ENCODE results near the gene COL21A1. TPM values are rescaled to one million over a fixed set of nuclear protein-coding genes. Genes with fewer than 3 reads are reported as not detected.
"Not testable (repeated sequence)": the region's sequence is repeated elsewhere in the genome, so short reads cannot be mapped to it uniquely, and the experiment has no call there.

The COL21A1 gene
- polyA plus RNA-seq, 1 donor, result 103 TPM

DNA sequence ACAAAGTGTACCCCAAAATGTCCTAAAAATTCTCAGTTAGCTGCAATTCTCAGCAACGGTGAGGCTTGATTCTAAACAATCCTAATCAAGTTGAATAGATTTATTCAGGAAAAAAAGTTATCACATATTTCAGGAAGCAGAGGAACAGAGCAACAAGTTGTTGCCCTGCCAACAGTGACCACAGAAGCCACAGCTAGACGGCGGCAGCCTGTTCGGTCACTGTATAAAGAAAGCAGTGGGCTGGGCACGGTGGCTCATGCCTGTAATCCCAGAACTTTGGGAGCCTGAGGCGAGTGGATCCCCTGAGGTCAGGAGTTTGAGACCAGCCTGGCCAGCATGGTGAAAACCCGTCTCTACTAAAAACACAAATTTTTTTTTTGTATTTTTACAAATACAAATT, 200.8 kb downstream of the COL21A1 start:
- no peak for DNase-seq

DNA sequence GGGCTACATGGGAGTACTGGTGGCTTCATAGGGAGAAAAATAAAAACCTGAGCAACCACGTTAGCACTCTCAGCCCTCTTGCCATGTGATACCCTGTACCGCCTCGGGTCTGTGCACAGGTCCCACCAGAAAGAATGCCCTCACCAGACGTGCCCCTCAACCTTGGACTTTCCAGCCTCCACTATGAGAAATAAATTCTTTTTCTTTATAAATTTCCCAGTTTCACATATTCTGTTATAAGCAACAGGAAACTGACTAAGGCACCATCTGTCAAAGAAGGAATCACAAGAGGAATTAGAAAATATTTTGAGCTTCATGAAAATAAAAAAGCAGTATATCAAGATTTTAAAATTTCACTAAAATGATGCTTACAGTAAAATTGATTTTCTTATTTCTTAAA, 203.6 kb downstream of the COL21A1 start:
- no peak for DNase-seq

- DNase-seq, result no peak
Measured at GRCh38 chr6:56043076-56043475, 204.3 kb downstream of the COL21A1 start.

DNA sequence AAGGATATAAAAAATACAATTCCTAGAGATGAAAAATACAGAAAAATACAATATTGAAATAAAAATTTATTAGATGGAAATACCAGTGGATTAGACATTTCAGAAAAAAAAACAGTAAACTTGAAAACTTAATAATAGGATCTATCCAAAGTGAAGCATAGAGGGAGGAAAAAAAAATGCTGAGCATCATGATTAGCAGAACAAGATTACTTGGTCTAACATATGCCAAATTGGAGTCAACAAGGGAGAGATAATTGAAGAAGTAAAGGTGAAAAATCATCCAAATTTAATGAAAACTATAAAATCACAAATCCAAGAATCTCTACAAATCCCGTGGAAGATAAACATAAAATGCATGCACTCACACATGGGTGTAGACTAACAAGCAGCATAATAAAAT, 205.8 kb downstream of the COL21A1 start:
- no peak for DNase-seq

DNA sequence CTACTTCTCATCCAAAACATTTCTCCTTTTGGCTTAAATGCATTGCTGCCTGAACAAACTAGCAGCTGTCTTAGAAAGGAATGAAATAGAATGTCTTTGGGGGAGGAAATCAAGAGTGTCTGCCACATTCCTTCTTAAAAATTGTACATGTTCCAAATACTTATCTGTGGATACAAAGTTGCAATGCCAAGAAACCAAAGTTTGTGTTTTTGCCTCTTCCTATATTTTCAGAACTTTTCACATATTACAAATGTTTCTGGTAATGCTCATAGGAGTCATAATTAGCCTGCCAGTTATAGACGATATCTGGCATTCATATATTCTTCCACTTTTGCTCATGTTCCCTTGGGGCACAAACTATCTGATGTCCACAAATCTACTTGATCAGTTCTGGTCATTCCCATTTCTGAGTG, 206.5 kb downstream of the COL21A1 start:
- no peak for DNase-seq

GRCh38 chr6:56040223-56040622, 207.2 kb downstream of the COL21A1 start:
- DNase-seq, result no peak

GRCh38 chr6:56038764-56039163, 208.6 kb downstream of the COL21A1 start:
- DNase-seq, result no peak

- no peak for DNase-seq
Measured at GRCh38 chr6:56037601-56038000, 209.8 kb downstream of the COL21A1 start.

- no peak for DNase-seq
Measured at GRCh38 chr6:56036916-56037600, 210.3 kb downstream of the COL21A1 start.

GRCh38 chr6:56033401-56033800, 214.0 kb downstream of the COL21A1 start:
- DNase-seq, result no peak

GRCh38 chr6:56032715-56033260, 214.6 kb downstream of the COL21A1 start:
- no peak for DNase-seq

GRCh38 chr6:56027865-56028264, 219.5 kb downstream of the COL21A1 start:
- no peak for DNase-seq

DNA sequence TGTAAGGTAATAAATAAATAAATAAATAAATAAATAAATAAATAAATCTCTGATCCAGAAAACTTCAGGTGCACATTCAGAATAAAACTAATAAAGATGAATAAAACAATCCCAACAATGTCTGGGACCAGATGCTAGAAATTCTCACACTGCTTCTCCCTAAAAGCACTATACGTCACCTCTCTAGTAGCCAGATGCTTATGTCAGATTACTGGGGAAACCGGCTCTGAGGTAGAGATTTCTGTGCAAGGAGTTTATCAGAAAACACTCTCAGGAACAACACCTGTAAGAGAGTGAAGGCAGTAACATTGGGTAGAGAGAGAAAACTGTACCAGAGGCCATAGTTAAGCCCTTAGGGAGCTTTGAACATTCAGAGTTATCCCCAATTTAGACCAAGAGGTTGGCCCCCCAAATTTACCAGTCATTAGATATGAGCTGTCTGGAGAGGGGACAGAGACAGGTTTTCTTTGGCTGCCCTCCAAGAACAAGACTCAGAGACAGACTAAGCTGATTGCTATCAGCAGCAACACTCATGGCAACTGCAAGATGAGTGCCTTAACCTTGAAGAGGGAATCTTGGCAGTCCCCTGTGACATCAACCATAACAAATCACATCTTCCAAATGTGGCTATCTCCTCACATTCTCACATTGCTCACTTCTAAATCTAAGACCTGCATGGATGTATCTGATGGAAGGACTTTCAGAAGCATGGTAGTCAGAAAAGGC, 220.8 kb downstream of the COL21A1 start:
- DNase-seq, result no peak

DNA sequence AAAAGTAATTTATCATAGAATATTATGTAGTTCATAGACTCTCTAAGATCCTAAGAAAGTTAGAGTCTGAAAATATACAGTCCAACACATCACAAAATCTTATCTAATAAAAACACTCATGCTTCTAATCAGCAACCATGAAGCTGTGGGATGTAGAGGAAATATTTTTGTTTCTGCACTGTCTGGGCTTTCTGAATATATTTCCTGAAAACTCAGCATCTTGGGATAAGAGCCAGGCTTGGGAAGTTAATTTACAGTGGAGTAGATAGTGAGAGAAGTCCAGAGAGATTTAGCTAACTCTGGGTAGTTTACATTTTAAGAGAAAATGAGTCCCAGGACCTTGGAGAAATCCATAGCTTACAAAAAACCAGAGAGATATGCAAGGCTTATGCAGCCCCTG, 221.6 kb downstream of the COL21A1 start:
- no peak for DNase-seq

- no peak for DNase-seq
Measured at GRCh38 chr6:56024931-56025330, 222.4 kb downstream of the COL21A1 start.

- DNase-seq, result no peak
Measured at GRCh38 chr6:56023829-56024228, 223.6 kb downstream of the COL21A1 start.

- DNase-seq, result no peak
Measured at GRCh38 chr6:56022678-56023077, 224.7 kb downstream of the COL21A1 start.

- no peak for DNase-seq
Measured at GRCh38 chr6:56021943-56022342, 225.4 kb downstream of the COL21A1 start.

GRCh38 chr6:56019973-56020372, 227.4 kb downstream of the COL21A1 start:
- no peak for DNase-seq

DNA sequence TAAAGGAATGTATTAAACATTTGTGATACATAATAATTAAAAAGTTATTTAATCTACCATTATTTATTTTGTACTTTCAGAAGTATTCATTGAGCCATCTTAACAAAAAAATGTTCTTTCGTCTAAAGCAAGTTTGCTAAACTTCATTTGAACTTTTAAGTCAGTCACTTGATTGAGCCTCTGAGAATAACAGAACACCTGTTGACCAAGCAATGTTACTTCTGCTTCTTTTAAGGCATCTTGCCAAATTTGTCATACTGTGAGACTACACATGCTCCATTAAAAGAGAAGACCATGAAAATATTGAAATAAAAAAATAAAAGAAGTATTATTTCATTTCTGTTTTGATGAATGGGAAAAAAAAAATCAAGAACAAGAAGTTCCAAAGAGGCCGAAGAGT, 230.2 kb downstream of the COL21A1 start:
- no peak for DNase-seq

DNA sequence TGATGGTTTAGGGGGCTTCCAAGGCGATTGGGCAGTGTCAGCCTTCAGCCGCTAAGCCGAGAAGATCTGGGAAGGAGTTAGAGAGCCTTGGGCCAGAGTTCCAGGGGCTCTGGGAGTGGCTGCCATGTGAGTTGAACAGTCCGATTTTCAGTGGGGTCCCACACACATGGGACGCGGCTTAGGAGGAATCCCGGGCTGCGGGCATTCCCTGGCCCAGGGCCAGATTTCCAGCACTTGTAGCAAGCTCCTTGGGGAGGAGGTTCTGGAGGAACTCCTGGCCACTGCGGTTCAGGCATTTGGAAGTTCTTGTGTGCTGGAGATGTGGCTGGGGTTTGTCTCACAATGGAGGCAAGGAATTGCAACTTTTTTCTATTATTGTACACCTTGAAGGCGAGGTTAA, 233.3 kb downstream of the COL21A1 start:
- not testable (repeated sequence) for DNase-seq

GRCh38 chr6:56009636-56010035, 237.7 kb downstream of the COL21A1 start:
- no peak for DNase-seq
